Sigmoid colon (tissue), 7 donors: ENCODE data around the gene CBX7. TPM values are rescaled to one million over a fixed set of nuclear protein-coding genes. Genes with fewer than 3 reads are reported as not detected.
"Not testable (repeated sequence)": the region's sequence is repeated elsewhere in the genome, so short reads cannot be mapped to it uniquely, and the experiment has no call there.

Experiments
- DNase-seq: peaks from one replicate; pipeline ENCODE4 v3.0.0-alpha.2; 2019
- H3K27ac ChIP-seq, 4 donors: fragments of 200-600 bp; sonication (generic); one replicate each; pipeline ENCODE4 v1.5.1; 2016 to 2019; ENCODE audit warnings: mild to moderate bottlenecking in 1 of 4
- H3K27me3 ChIP-seq, 3 donors: fragments of 200-600 bp; sonication (generic); one replicate each; pipeline ENCODE4 v1.5.1; 2019; ENCODE audit warnings: mild to moderate bottlenecking in 1 of 3
- H3K36me3 ChIP-seq, 4 donors: fragments of 200-600 bp; sonication (generic); one replicate each; pipeline ENCODE4 v1.5.1; 2016 to 2019
- H3K4me1 ChIP-seq, 4 donors: fragments of 200-600 bp; sonication (generic); one replicate each; pipeline ENCODE4 v1.5.1; 2017 to 2019
- H3K4me3 ChIP-seq, 4 donors: fragments of 200-600 bp; sonication (generic); one replicate each; pipeline ENCODE4 v1.5.1; 2017 to 2019; ENCODE audit warnings: mild to moderate bottlenecking in 2 of 4, moderate library complexity in 1 of 4
- H3K9me3 ChIP-seq, 4 donors: fragments of 200-600 bp in 3 of 4; sonication (generic) in 3 of 4; one replicate each; pipeline versions ENCODE4 v1.5.1 to v1.6.1; 2013 to 2019
- CTCF ChIP-seq, 4 experiments: fragments of 450-650 bp in 3 of 4; fragments of 200-600 bp in 1 of 4; IDR thresholded peaks; one replicate each; pipeline ENCODE4 v1.5.1; 2016 to 2019; ENCODE audit warnings: antibody characterized with exemption in 4 of 4, mild to moderate bottlenecking in 3 of 4, moderate library complexity in 2 of 4
- EP300 ChIP-seq, 4 donors: sonication (generic); formaldehyde crosslinking; IDR thresholded peaks; one replicate each; pipeline ENCODE4 v1.6.1; 2017; ENCODE audit warnings: antibody characterized with exemption in 4 of 4
- POLR2A ChIP-seq, 2 donors: fragments of 450-650 bp; IDR thresholded peaks; one replicate each; pipeline ENCODE4 v1.6.1; 2016; ENCODE audit warnings: antibody characterized with exemption in 2 of 2, mild to moderate bottlenecking in 2 of 2, moderate library complexity in 2 of 2
- POLR2AphosphoS5 ChIP-seq, 4 donors: sonication (generic); formaldehyde crosslinking; IDR thresholded peaks; one replicate each; pipeline ENCODE4 v1.6.1; 2017; ENCODE audit warnings: antibody characterized with exemption in 4 of 4
- WGBS, 2 donors: extraction: QIAGEN DNeasy Blood & Tissue Kit; methylation state at CpG; one replicate each; pipeline ENCODE4 v1.1.7; 2013; 5-methylcytosine and 5-hydroxymethylcytosine counted together
- intact Hi-C: fragments of 100-400 bp; cut with DNase I; formaldehyde crosslinking; loops from one replicate; pipeline ENCODE4 v1.15.1; 2023
- polyA plus RNA-seq, 3 donors: library from polyadenylated mRNA; stranded (reverse); fragments of 200-250 nt; gene quantifications; one replicate each; pipeline ENCODE4 v1.2.3, GENCODE V29; 2013
- total RNA-seq, 4 donors: library from RNA; depleted of rRNA; stranded (reverse); fragments of >200 nt; gene quantifications; one replicate each; pipeline ENCODE4 v1.1.0, GENCODE V29; 2016
- donor health status: healthy with polysubstance abuse.
- donor health status: Bipolar disorder and iron deficiency.
- donor health status: healthy.

CBX7 gene
- total and polyA plus RNA-seq, 7 donors: 10.9 to 166 (median 108) TPM

- no peak overlapping the region for H3K4me3 ChIP-seq
- H3K36me3 ChIP-seq: no peaks in the 10 kb centered on the region
- 63 to 76% methylated on average over 17 of the region's 17 CpGs for WGBS, 2 donors
- no peaks in the 10 kb centered on the region for H3K9me3 ChIP-seq
- peaks cover 0 to 46% (median 43%) of the 10 kb centered on the region in 4 donors for H3K4me1 ChIP-seq
- TF ChIP-seq POLR2AphosphoS5 (IDR thresholded peaks at IDR 0.05): no peak
- no peak for TF ChIP-seq POLR2A (IDR thresholded peaks at IDR 0.05)
- no peak for TF ChIP-seq CTCF (IDR thresholded peaks at IDR 0.05)
- TF ChIP-seq EP300 (IDR thresholded peaks at IDR 0.05): no peak
- no peaks in the 10 kb centered on the region for H3K27me3 ChIP-seq
- intact Hi-C loops: loop anchor here (1.0 to 5.0 kb wide), 3 partner anchors 71 to 146 kb away; partner anchors contain the start of gene PDGFB
- no peak for DNase-seq
- peak overlapping the region; percentile 24 to 47 (median 28) for H3K27ac ChIP-seq
These were observed 19.3 kb upstream of the CBX7 start for GRCh38 chr22:39171623-39172264.

- Histone ChIP-seq H3K36me3 (no peaks in the 10 kb centered on the region), H3K4me1 (peaks cover 0 to 39% (median 36%) of the 10 kb centered on the region in 4 donors), H3K4me3 (no peak overlapping the region), H3K27ac (peak overlapping the region; percentile 24 to 47 (median 28)), H3K27me3 (no peaks in the 10 kb centered on the region), H3K9me3 (no peaks in the 10 kb centered on the region)
- peak; percentile 89 for DNase-seq
- TF ChIP-seq CTCF (IDR thresholded peaks at IDR 0.05): peak; percentile 84 to 96 (median 94)
- no peak for TF ChIP-seq POLR2A (IDR thresholded peaks at IDR 0.05)
- 21 to 23% methylated on average over 28 of the region's 28 CpGs for WGBS, 2 donors
- intact Hi-C loops: loop anchor here (1.0 to 5.0 kb wide), 3 partner anchors 71 to 146 kb away; partner anchors contain the start of gene PDGFB
These were observed 18.5 kb upstream of the CBX7 start for GRCh38 chr22:39170825-39171622.

GRCh38 chr22:39169797-39170466 lies 17.5 kb upstream of the CBX7 start:
- Histone ChIP-seq H3K4me3 (no peak overlapping the region), H3K36me3 (no peaks in the 10 kb centered on the region), H3K9me3 (no peaks in the 10 kb centered on the region), H3K4me1 (peaks cover 0 to 28% (median 25%) of the 10 kb centered on the region in 4 donors), H3K27ac (no peak overlapping the region), H3K27me3 (no peaks in the 10 kb centered on the region)
- no peak for DNase-seq
- TF ChIP-seq CTCF (IDR thresholded peaks at IDR 0.05) (no peak), EP300 (IDR thresholded peaks at IDR 0.05) (no peak), POLR2AphosphoS5 (IDR thresholded peaks at IDR 0.05) (no peak), POLR2A (IDR thresholded peaks at IDR 0.05) (no peak)
- intact Hi-C loops: loop anchor here (5.0 kb wide), 1 partner anchor 72 kb away; the partner anchor contains the start of gene PDGFB
- WGBS, 2 donors: 46 to 62% methylated on average over 8 of the region's 8 CpGs

GRCh38 chr22:39166547-39166946 lies 14.1 kb upstream of the CBX7 start:
- Histone ChIP-seq H3K4me3 (no peak overlapping the region), H3K9me3 (no peaks in the 10 kb centered on the region), H3K36me3 (no peaks in the 10 kb centered on the region), H3K27ac (no peak overlapping the region), H3K27me3 (no peaks in the 10 kb centered on the region), H3K4me1 (peaks cover 0 to 10% (median 7%) of the 10 kb centered on the region in 4 donors)
- DNase-seq: no peak
- WGBS, 2 donors: 88 to 94% methylated on average over 5 of the region's 5 CpGs
- intact Hi-C loops: no loop called here
- no peak for TF ChIP-seq POLR2A (IDR thresholded peaks at IDR 0.05)
- TF ChIP-seq CTCF (IDR thresholded peaks at IDR 0.05): no peak
- no peak for TF ChIP-seq POLR2AphosphoS5 (IDR thresholded peaks at IDR 0.05)
- TF ChIP-seq EP300 (IDR thresholded peaks at IDR 0.05): no peak

- H3K4me3 ChIP-seq, H3K27me3 ChIP-seq, intact Hi-C loops, H3K27ac ChIP-seq, DNase-seq, H3K9me3 ChIP-seq, H3K36me3 ChIP-seq: not testable (repeated sequence)
- peaks cover 0 to 19% (median 7%) of the 10 kb centered on the region in 4 donors for H3K4me1 ChIP-seq
- WGBS, 2 donors: 83 to 90% methylated on average over 8 of the region's 8 CpGs
These were observed 3.6 kb upstream of the CBX7 start for GRCh38 chr22:39156093-39156492.
